Right cardiac atrium (tissue), 5 donors: ENCODE data around the gene RPS6KA2. TPM values are rescaled to one million over a fixed set of nuclear protein-coding genes. Genes with fewer than 3 reads are reported as not detected.

Experiments
- ATAC-seq, 2 donors: fragments of 200-7000 bp; cut with Tn5 transposase; one replicate each; pipeline versions ENCODE4 v1.8.0 to v1.9.1; 2020; ENCODE audit warnings: moderate library complexity in 2 of 2, mild to moderate bottlenecking in 1 of 2
- DNase-seq, 3 donors: peaks; one replicate each; pipeline ENCODE4 v3.0.0-alpha.2; 2020
- H3K27ac ChIP-seq: one replicate; pipeline ENCODE4 v1.5.1; 2013; ENCODE audit warnings: mild to moderate bottlenecking, low read length, control low read depth, moderate library complexity
- H3K27me3 ChIP-seq: one replicate; pipeline ENCODE4 v1.6.1; 2013; ENCODE audit not compliant: control insufficient read depth, insufficient read depth
- H3K4me1 ChIP-seq: one replicate; pipeline ENCODE4 v1.6.1; 2013; ENCODE audit warnings: low read length; ENCODE audit not compliant: control insufficient read depth, insufficient read depth
- H3K4me3 ChIP-seq: one replicate; pipeline ENCODE4 v1.5.1; 2013; ENCODE audit warnings: low read length, control low read depth
- H3K9me3 ChIP-seq: one replicate; pipeline ENCODE4 v1.6.1; 2013; ENCODE audit warnings: low read length; ENCODE audit not compliant: control insufficient read depth
- WGBS: extraction: QIAGEN DNeasy Blood & Tissue Kit; methylation state at CpG from one replicate; pipeline ENCODE4 v1.1.7; 2013; 5-methylcytosine and 5-hydroxymethylcytosine counted together
- intact Hi-C, 4 donors: fragments of 100-400 bp; cut with DNase I; formaldehyde crosslinking; loops; one replicate each; pipeline versions ENCODE4 v1.11.0 to v1.14.0; 2022 to 2023
- polyA plus RNA-seq: library from polyadenylated mRNA; stranded (reverse); fragments of 200-250 nt; gene quantifications from one replicate; pipeline ENCODE4 v1.2.3, GENCODE V29; 2013
- total RNA-seq, 4 donors: library from RNA; stranded (reverse); fragmentation: NEBNext Ultra II Directional; extraction: Animal tissue kit (Norgen Biotek cat#: 25700); gene quantifications; one replicate each; pipeline ENCODE4 v1.2.1, GENCODE V29; 2021
- donor health status: healthy with polysubstance abuse.
- donor health status: DM: no; HTN: yes; CAD: no.
- donor health status: DM: no; HTN: no; CAD: no.
- donor health status: DM: no; HTN: yes; CAD: no; lungs with severe emphysema.
- donor health status: DM: yes; HTN: yes; CAD: no.

RPS6KA2 gene
- total and polyA plus RNA-seq, 5 donors: 34.0 to 80.9 (median 65.3) TPM

GRCh38 chr6:166644681-166645080, 17.6 kb upstream of the RPS6KA2 start:
- WGBS: 94% methylated on average over 1 of the region's 1 CpG

GRCh38 chr6:166643891-166644590, 17.0 kb upstream of the RPS6KA2 start:
- Histone ChIP-seq H3K27ac (no peak overlapping the region), H3K4me1 (no peaks in the 10 kb centered on the region), H3K27me3 (no peaks in the 10 kb centered on the region), H3K4me3 (no peak overlapping the region), H3K9me3 (no peaks in the 10 kb centered on the region)
- 63% methylated on average over 7 of the region's 7 CpGs for WGBS
- DNase-seq (no peak), ATAC-seq (peak; percentile 15 to 65)
- intact Hi-C loops: no loop called here

More at GRCh38 chr6:166644681-166645080, 17.6 kb upstream of the RPS6KA2 start:
- no peak overlapping the region for H3K4me3 ChIP-seq
- no peaks in the 10 kb centered on the region for H3K27me3 ChIP-seq
- ATAC-seq (no peak), DNase-seq (no peak)
- no peaks in the 10 kb centered on the region for H3K4me1 ChIP-seq
- no peaks in the 10 kb centered on the region for H3K9me3 ChIP-seq
- intact Hi-C loops: no loop called here
- no peak overlapping the region for H3K27ac ChIP-seq

- WGBS: 93% methylated on average over 3 of the region's 3 CpGs
- H3K9me3 ChIP-seq: no peaks in the 10 kb centered on the region
- ATAC-seq: no peak
Measured at GRCh38 chr6:166642646-166643045, 15.6 kb upstream of the RPS6KA2 start.

GRCh38 chr6:166640342-166641043, 13.4 kb upstream of the RPS6KA2 start:
- peak; percentile 84 to 90 for ATAC-seq
- intact Hi-C loops: no loop called here
- Histone ChIP-seq H3K9me3 (no peaks in the 10 kb centered on the region), H3K4me1 (peaks cover 2% of the 10 kb centered on the region), H3K27ac (peak overlapping the region; percentile 0), H3K27me3 (no peaks in the 10 kb centered on the region), H3K4me3 (peak overlapping the region; percentile 8)
- peak; percentile 59 to 83 (median 77) for DNase-seq
- 10% methylated on average over 19 of the region's 19 CpGs for WGBS

More at GRCh38 chr6:166642646-166643045, 15.6 kb upstream of the RPS6KA2 start:
- no peak for DNase-seq
- Histone ChIP-seq H3K4me3 (no peak overlapping the region), H3K4me1 (no peaks in the 10 kb centered on the region), H3K27me3 (no peaks in the 10 kb centered on the region), H3K27ac (no peak overlapping the region)
- intact Hi-C loops: no loop called here

GRCh38 chr6:166639921-166640320, 12.9 kb upstream of the RPS6KA2 start:
- intact Hi-C loops: loop anchor here in 1 of 4 donors (10.0 kb wide), 1 partner anchor 185 kb away; no protein-coding TSS in a partner anchor
- H3K27me3 ChIP-seq: no peaks in the 10 kb centered on the region
- no peaks in the 10 kb centered on the region for H3K9me3 ChIP-seq
- WGBS: 63% methylated on average over 6 of the region's 6 CpGs
- DNase-seq (no peak), ATAC-seq (no peak)
- peaks cover 2% of the 10 kb centered on the region for H3K4me1 ChIP-seq
- H3K27ac ChIP-seq: no peak overlapping the region
- no peak overlapping the region for H3K4me3 ChIP-seq

- H3K4me3 ChIP-seq: no peak overlapping the region
- peaks cover 5% of the 10 kb centered on the region for H3K4me1 ChIP-seq
- intact Hi-C loops: loop anchor here in 1 of 4 donors (10.0 kb wide), 1 partner anchor 184 kb away; no protein-coding TSS in a partner anchor
- no peak overlapping the region for H3K27ac ChIP-seq
- no peak for ATAC-seq
- WGBS: 75% methylated on average over 7 of the region's 7 CpGs
- no peaks in the 10 kb centered on the region for H3K27me3 ChIP-seq
- DNase-seq: no peak
- no peaks in the 10 kb centered on the region for H3K9me3 ChIP-seq
Measured at GRCh38 chr6:166638573-166638964, 11.5 kb upstream of the RPS6KA2 start.

- Histone ChIP-seq H3K27ac (no peak overlapping the region), H3K9me3 (no peaks in the 10 kb centered on the region), H3K4me3 (no peak overlapping the region), H3K27me3 (no peaks in the 10 kb centered on the region), H3K4me1 (peaks cover 5% of the 10 kb centered on the region)
- 81% methylated on average over 29 of the region's 29 CpGs for WGBS
- ATAC-seq: no peak
- intact Hi-C loops: loop anchor here in 1 of 4 donors (10.0 kb wide), 1 partner anchor 183 kb away; no protein-coding TSS in a partner anchor
- DNase-seq: no peak
Measured at GRCh38 chr6:166637812-166638572, 10.9 kb upstream of the RPS6KA2 start.

- Histone ChIP-seq H3K27me3 (no peaks in the 10 kb centered on the region), H3K4me1 (peaks cover 5% of the 10 kb centered on the region), H3K27ac (peak overlapping the region; percentile 10), H3K9me3 (no peaks in the 10 kb centered on the region), H3K4me3 (no peak overlapping the region)
- WGBS: 60% methylated on average over 10 of the region's 10 CpGs
- ATAC-seq (peak in 1 of 2 donors; percentile 25), DNase-seq (no peak)
- intact Hi-C loops: loop anchor here in 1 of 4 donors (10.0 kb wide), 1 partner anchor 182 kb away; no protein-coding TSS in a partner anchor
Measured at GRCh38 chr6:166636934-166637333, 9.9 kb upstream of the RPS6KA2 start.

- WGBS: 40% methylated on average over 6 of the region's 6 CpGs
- DNase-seq (no peak), ATAC-seq (peak; percentile 32 to 72)
Measured at GRCh38 chr6:166636191-166636933, 9.3 kb upstream of the RPS6KA2 start.

More at GRCh38 chr6:166636191-166636933, 9.3 kb upstream of the RPS6KA2 start:
- Histone ChIP-seq H3K4me3 (no peak overlapping the region), H3K27ac (peak overlapping the region; percentile 63), H3K27me3 (no peaks in the 10 kb centered on the region), H3K9me3 (no peaks in the 10 kb centered on the region), H3K4me1 (peaks cover 5% of the 10 kb centered on the region)
- intact Hi-C loops: loop anchor here in 1 of 4 donors (10.0 kb wide), 1 partner anchor 182 kb away; no protein-coding TSS in a partner anchor
